CD4-positive, alpha-beta T cell treated with Interleukin-1 beta for 1 hour (primary cell): ENCODE measurements around the gene GRK5.

ENCODE experiments used
- DNase-seq, 2 donors: peaks; one replicate each; pipeline ENCODE4 v3.0.0-alpha.2; 2020 to 2022

GRK5 gene

GRCh38 chr10:119347181-119347974 lies 140.0 kb downstream of the GRK5 start:
- DNase-seq = no peak

DNA sequence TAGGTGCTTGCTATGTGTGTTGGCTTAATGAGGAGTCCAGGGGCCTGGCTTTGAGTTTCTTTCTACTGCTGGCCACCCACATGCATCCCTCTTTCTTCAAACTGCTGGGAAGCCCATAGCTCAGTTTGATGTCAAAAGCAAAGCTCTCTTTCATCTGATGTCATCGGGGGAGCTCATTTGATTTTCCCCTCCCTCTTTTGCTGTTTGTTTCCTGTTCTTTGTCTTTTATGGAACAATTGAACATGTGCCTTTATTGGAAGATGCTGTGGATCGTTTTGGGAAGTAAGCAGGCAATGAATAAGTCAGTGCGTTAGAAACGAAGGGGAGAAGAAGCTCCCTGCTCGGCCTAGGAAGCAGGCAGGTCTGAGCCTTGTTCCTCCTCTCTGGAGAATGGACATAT lies 140.7 kb downstream of the GRK5 start:
- DNase-seq = no peak

DNA sequence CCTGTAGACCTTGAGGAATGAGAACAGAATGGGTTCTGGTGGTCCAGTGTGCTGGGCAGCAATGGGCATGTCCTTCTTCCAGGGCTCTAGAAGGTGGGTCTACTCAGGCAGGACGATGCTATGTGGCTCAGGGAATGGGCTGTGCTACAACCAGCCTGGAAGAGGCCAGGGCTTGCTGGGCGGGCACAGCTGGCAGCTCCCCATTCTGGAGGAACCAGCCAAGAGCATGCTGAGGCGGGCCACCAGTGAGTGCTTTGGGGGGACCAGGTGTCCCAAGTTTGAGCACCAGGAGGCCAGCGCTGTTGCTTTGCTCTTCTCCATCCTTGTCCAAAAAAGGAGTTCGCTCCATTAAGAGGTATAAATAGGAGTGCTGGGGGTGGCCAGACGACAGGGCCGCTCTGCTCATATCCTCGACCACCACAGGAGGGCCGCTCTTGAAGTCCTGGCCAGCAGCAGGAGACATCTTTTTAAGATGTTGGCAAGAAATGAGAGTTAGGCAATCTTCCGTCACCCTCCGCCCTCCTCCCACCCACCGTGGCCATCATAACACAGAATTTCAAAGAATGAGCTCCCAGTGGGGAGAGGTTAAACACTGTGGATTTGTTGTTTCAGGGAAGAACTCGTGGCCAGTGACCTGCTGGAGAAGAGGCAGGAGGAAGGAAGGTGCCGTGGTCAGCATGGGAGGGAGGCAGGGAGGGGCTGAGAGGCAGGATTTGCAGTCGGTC lies 141.3 kb downstream of the GRK5 start:
- DNase-seq = no peak

DNA sequence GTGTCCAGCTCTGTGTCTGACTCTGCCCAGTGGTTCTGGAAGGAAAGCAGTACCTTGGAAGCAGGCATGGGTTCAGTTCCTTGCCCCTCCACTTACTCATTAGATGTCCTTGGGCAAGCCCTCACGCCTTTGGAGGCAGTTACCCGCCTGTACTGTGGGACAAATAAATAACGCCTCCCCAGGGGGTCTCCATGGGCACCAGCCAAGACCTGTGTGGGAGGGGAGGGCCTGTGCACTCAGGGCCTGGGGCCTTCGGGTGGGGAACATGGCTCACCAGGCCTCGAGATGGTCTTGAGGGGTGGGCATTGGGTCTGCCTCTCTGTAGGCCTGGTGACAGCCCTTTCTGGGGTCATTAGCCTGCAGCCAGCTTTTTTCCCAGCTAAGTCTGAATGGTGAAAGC lies 142.0 kb downstream of the GRK5 start:
- DNase-seq = no peak

DNA sequence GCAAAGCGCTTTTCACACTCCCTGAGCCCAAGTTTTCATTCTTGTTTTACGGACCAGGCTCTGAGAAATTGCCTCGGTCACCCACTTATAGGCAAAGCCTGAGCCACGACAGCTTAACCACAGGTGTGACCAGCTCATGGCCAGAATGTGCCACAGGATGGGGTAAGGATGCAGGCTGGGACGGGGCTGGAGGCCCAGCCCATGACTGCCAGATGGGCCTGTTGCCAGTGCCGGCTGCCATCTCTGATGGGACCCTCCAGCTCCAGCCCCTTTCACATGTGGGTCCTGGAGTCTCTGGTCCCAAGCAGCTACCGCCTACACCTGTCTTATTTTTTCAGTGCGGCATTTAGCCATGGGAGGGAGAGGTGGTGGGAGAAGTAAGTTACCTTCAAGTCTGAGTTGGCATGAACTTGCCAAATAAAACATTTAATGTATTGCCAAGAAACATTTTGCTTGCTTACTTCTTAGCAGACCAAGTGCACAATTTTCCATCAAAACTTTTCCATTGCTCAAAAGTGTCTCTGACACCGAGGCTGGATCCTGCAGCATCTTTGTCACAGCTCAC lies 142.6 kb downstream of the GRK5 start:
- no peak for DNase-seq

DNA sequence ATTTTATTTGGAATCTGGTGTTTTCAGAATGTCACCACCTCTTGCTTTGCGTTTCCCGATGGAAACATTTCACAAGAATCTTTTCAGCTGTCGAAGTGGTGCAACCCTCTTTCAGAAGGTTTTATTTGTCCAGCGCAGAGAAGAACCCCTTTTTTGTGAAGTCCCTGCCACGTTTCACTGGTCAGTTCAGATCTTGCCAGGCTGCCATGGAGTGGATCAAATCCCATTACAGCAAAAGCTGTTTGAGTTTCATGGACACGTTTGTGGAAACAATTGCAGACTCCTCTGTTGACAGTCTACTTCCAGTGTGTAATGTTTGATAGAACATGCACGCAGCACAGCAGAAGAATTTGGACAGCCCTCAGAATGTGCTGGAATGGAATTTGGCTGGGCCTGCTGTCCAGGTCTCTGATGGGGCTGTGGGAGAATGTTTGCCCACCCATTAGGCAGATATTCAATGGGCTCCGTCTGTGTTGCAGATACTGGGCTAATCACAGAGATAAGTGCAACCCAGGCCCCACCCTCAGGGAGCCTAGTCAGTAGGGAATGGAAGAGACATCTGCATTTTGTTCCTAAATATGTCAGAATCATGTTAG lies 143.2 kb downstream of the GRK5 start:
- no peak for DNase-seq

GRCh38 chr10:119351189-119351588 lies 143.8 kb downstream of the GRK5 start:
- DNase-seq = no peak

DNA sequence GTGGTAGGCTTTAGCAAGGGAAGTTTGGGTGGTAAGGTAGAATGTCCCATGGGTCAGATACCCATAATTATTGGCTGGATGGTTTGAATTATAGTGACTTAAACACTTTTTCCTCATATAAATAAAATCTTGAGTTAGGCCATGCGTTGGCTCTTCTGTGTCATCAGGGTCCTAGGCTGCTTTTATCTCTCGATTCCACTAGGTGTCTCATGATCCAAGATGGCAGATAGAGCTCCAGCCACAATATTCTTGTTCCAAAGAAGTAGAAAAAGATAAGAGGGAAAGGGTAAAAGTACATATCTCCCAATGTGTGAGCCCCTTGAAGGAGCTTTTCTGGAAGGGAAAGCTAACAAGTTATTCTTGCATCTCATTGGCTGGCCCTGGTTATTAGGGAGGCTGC lies 144.7 kb downstream of the GRK5 start:
- DNase-seq = no peak

DNA sequence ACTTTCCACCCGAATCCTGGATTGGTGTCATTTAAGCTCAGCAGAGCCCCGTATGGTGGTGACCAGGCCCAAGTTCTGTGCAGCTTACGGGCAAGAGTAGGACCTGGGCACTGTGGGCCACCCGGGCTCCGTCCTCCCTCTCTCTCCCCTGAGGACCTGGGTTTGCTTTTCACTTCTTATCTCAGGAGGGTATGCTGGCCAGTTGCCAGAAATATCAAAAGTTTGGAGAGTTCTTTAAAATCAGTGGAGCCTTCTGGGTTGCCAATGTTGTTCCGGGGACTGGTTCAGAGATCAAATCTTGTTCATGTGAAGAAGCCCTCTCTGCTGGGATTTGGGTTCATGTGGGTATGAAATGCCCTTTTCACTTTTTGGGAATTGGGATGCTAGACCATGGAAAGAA lies 145.4 kb downstream of the GRK5 start:
- DNase-seq = no peak

- DNase-seq = no peak
Observed at GRCh38 chr10:119353421-119353820, 146.1 kb downstream of the GRK5 start.

DNA sequence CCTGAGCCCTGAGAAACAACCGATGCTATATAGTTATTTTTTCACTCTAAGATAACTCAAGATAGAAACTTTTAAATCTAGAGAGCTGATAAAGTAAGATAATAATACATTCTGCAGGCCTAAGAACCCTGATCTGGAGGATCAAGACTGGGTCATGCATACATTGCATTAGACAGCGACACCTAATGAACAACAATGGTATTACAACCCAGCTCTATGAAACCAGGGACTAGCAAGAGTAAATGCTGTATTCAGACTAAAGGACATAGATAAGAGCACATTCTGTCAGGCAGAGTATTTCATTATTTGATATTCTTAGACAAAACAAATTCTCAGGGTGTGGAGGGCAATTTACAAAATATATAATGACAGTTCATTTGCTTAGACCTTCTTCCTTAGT lies 148.6 kb downstream of the GRK5 start:
- DNase-seq = peak in 1 of 2 donors; percentile 20

- DNase-seq = no peak
Observed at GRCh38 chr10:119357412-119358151, 150.2 kb downstream of the GRK5 start.

DNA sequence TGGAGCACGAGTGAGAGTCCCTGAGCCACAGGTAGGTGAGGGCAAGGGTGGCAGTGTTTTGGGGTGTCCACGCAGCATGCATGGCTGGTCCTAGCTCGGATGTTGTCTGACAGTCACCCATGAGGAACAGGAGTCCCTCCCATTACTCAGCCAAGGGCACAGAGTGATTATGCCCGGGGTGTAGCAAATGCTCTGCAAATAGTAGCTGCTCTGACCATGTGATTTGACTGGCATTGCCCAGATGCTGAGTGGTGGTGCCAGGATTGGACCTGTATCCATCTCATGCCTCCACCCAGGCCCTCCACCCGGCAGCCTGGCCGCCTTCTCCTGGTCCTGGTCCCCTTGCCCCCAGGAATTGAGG lies 150.8 kb downstream of the GRK5 start:
- no peak for DNase-seq

- no peak for DNase-seq
Observed at GRCh38 chr10:119358567-119358966, 151.2 kb downstream of the GRK5 start.

DNA sequence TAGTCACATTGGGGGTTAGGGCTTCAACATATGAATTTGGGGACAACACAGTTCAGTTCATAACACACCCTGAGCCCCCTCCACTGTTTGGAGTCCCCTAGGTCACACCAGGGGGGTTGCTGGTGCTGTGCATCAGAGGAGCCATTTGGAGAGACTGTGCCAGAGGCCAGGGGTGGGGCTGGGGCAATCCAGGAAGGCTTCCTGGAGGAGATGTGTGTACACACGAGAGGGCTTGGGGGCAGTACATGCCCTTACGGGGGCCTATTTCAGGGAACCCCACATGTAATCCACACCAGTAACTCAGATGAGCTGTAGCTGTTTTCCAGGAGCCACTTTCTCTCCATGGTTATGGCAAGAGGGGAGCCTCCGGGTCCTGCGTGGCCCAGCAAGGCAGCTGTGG lies 151.7 kb downstream of the GRK5 start:
- no peak for DNase-seq

DNA sequence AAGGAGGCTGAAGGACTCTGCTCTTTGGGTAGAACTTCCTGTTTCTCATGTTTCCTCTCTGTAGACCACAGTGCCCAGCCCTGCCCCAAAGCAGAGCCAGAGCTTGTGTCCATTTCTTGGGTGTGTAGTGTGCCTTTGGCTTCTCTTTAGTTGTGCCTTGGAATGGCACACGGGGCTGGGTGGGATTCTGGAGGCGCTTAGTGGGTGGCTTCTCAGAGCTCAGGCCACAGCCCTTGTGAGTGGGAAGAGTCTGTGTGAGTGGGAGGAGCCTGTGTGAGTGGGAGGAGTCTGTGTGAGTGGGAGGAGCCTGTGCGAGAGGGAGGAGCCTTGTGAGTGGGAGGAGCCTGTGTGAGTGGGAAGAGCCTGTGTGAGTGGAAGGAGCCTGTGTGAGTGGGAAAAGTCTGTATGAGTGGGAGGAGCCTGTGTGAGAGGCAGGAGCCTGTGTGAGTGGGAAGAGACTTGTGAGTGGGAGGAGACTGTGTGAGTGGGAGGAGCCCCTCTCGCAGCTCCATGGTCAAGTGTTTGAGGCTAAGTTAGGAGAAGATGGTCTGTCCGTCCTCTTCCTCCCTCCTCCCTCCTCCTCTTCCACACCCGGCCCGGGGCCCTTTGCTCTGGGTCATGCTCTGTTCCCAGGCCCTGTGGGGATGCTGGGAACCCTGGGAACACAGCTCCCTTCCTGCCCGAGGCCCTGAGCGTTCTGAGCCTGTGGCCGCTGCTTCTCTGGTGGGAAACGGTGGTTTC lies 153.0 kb downstream of the GRK5 start:
- no peak for DNase-seq

DNA sequence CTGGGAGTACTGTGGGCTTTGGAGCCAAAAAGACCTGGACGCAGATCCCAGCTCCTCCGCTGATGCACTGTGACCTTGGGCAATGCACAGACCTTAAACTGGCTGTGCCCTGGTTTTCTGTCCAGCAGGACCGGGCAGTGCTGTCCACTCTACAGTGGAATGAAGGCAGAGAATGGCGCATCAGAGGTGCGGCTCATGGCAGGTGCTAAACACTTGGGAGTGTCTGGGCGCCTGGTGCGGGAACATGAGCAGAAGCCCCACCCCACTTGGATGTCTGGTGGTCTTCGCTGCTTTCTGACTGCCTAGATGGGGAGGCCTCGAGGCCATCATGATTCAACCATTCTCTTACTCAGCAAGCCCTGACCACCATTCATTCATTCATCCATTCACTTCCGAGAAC lies 153.7 kb downstream of the GRK5 start:
- DNase-seq = no peak

DNA sequence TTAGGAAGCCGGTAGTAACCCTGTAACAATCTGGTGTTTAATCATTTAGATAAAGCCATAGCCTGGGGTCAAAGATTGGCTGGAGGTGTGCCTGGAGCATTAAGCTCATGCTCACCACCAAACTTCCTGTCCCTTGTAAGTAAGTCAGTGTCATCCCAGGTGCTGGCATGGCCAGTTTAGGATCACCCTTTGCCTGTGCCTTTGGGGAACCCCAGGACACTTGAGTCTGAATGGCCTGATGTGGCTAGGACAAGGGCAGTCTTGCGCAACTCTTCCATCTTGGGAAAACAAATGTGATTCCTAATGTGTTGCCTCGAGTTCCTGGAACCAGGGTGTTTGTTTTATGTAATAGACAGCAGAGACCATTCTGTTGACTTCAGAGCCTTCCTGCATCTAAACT lies 154.8 kb downstream of the GRK5 start:
- DNase-seq = no peak

DNA sequence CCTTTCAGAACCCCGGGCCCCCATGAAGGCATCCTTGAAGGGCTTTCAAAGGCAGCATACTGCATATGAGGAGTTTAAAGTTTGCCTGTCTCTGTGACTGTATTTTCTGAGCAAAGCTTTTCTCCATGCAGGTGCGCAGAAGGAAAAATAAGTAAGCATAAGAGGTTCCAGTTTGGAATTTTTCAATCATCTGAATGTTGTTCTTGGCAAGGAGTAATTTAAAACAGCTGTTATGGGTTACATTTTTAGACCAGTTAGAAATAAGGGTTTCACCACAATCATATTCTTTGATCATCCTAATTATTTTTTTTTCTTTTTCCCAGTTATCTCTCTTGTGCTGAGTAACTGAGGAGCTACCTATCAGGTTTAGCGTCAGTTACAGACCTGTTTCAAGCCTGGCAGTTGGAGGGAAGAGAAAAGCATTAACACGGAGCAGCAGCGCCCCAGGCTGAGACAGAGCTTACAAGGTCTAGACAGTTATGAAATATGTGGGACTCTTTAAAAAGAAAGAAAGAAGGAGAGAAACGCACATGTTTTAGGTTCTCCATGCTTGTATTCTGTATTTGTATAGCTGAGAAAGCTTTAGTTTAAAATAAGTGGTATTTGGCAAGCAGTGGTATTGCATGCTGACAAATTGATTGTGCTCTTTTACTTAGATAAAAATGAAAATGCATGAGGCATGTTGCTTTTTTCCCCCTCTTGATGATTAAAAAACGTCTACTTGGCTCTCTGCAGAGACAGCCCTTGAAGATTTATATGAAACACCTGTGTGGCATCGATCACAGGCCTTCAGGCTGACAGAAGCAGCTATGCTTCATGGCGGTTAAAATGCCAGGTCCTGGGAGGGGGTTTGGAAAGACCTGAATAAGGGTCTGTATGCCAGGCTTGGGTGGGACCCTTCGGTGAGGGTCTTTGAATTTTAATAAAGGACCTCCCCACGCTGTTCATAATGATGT lies 157.6 kb downstream of the GRK5 start:
- DNase-seq = no peak

GRCh38 chr10:119365773-119366599 lies 158.6 kb downstream of the GRK5 start:
- DNase-seq = no peak
